Mesothelial cell of epicardium (in vitro differentiated cells): Measurements from ENCODE around the gene RAI1. TPM values are rescaled to one million over a fixed set of nuclear protein-coding genes. Genes with fewer than 3 reads are reported as not detected.

Source experiments
- DNase-seq, 2 experiments: peaks; one replicate each; pipeline ENCODE4 v3.0.0; 2021; ENCODE audit warnings: low spot score in 2 of 2; ENCODE audit not compliant: unreplicated experiment in 2 of 2
- H3K27ac Mint-ChIP-seq: 2 replicates; pipeline ENCODE4 v1.8.0; 2021; ENCODE audit warnings: mixed read lengths
- H3K27me3 Mint-ChIP-seq: 2 replicates; pipeline ENCODE4 v1.8.0; 2021; ENCODE audit warnings: low read depth, mixed read lengths
- H3K36me3 Mint-ChIP-seq: 2 replicates; pipeline ENCODE4 v1.8.0; 2021; ENCODE audit warnings: mixed read lengths
- H3K4me1 Mint-ChIP-seq: 2 replicates; pipeline ENCODE4 v1.8.0; 2021; ENCODE audit warnings: mixed read lengths
- H3K4me3 Mint-ChIP-seq: 2 replicates; pipeline ENCODE4 v1.8.0; 2021; ENCODE audit warnings: mild to moderate bottlenecking, moderate library complexity, mixed read lengths
- H3K9me3 Mint-ChIP-seq: 2 replicates; pipeline ENCODE4 v1.8.0; 2021; ENCODE audit warnings: mixed read lengths
- CTCF ChIP-seq: fragments of 200-600 bp; sonication (generic); IDR thresholded peaks from one replicate; pipeline ENCODE4 v1.5.0; 2021; ENCODE audit warnings: antibody characterized with exemption; ENCODE audit not compliant: unreplicated experiment
- total RNA-seq: library from RNA; stranded (reverse); gene quantifications from 3 replicates; pipeline ENCODE4 v1.2.1, GENCODE V29; 2021

Gene RAI1
- total RNA-seq, 1 donor from 2014 or later, result 137 TPM

GRCh38 chr17:17751489-17752088 lies 70.3 kb downstream of the RAI1 start:
- no peak for DNase-seq
- Mint-ChIP-seq H3K9me3 (no peaks in the 10 kb centered on the region), H3K27me3 (no peaks in the 10 kb centered on the region), H3K27ac (peak overlapping the region; percentile 96), H3K4me3 (peak overlapping the region; percentile 47), H3K4me1 (peaks cover 53% of the 10 kb centered on the region), H3K36me3 (no peaks in the 10 kb centered on the region)
- TF ChIP-seq CTCF, result no peak

- peaks cover 49% of the 10 kb centered on the region for H3K4me1 Mint-ChIP-seq
- no peaks in the 10 kb centered on the region for H3K36me3 Mint-ChIP-seq
- H3K27me3 Mint-ChIP-seq, result no peaks in the 10 kb centered on the region
- H3K4me3 Mint-ChIP-seq, result peak overlapping the region; percentile 63
- peak; percentile 92 to 94 for DNase-seq
- no peaks in the 10 kb centered on the region for H3K9me3 Mint-ChIP-seq
- no peak for TF ChIP-seq CTCF
- peak overlapping the region; percentile 96 for H3K27ac Mint-ChIP-seq
These were observed 71.0 kb downstream of the RAI1 start for GRCh38 chr17:17752089-17752820.

GRCh38 chr17:17752821-17753321 lies 71.6 kb downstream of the RAI1 start:
- no peak for TF ChIP-seq CTCF
- Mint-ChIP-seq H3K27ac (peak overlapping the region; percentile 96), H3K4me1 (peaks cover 51% of the 10 kb centered on the region), H3K36me3 (no peaks in the 10 kb centered on the region), H3K27me3 (no peaks in the 10 kb centered on the region), H3K4me3 (peak overlapping the region; percentile 63), H3K9me3 (no peaks in the 10 kb centered on the region)
- no peak for DNase-seq

- Mint-ChIP-seq H3K27ac (peak overlapping the region; percentile 47), H3K27me3 (no peaks in the 10 kb centered on the region), H3K4me3 (no peak overlapping the region), H3K36me3 (peaks cover 6% of the 10 kb centered on the region), H3K9me3 (no peaks in the 10 kb centered on the region), H3K4me1 (peaks cover 50% of the 10 kb centered on the region)
- no peak for TF ChIP-seq CTCF
- no peak for DNase-seq
These were observed 73.7 kb downstream of the RAI1 start for GRCh38 chr17:17754719-17755686.

GRCh38 chr17:17755715-17756114 lies 74.5 kb downstream of the RAI1 start:
- no peaks in the 10 kb centered on the region for H3K9me3 Mint-ChIP-seq
- no peaks in the 10 kb centered on the region for H3K27me3 Mint-ChIP-seq
- H3K4me1 Mint-ChIP-seq, result peaks cover 48% of the 10 kb centered on the region
- no peak overlapping the region for H3K4me3 Mint-ChIP-seq
- H3K27ac Mint-ChIP-seq, result peak overlapping the region; percentile 47
- TF ChIP-seq CTCF, result no peak
- DNase-seq, result no peak
- peaks cover 6% of the 10 kb centered on the region for H3K36me3 Mint-ChIP-seq
